D721Med (cell line): ENCODE results near the gene ERBB2.

Source experiments
- DNase-seq: peaks from one replicate; pipeline ENCODE4 v3.0.0; 2011; ENCODE audit warnings: low spot score; ENCODE audit not compliant: insufficient read length
- FAIRE-seq: peaks from 2 replicates; lab custom pipeline; 2011; peaks lifted over from hg19 to GRCh38; lab: Jason Lieb, UNC
- TF ChIP-seq, protein P1 (sequence below): IDR thresholded peaks from 2 replicates; pipeline ENCODE4 v1.5.1; 2012; ENCODE audit warnings: mild to moderate bottlenecking, control low read depth; ENCODE audit not compliant: insufficient read depth; ENCODE audit errors: missing control alignments

The ERBB2 gene

DNA sequence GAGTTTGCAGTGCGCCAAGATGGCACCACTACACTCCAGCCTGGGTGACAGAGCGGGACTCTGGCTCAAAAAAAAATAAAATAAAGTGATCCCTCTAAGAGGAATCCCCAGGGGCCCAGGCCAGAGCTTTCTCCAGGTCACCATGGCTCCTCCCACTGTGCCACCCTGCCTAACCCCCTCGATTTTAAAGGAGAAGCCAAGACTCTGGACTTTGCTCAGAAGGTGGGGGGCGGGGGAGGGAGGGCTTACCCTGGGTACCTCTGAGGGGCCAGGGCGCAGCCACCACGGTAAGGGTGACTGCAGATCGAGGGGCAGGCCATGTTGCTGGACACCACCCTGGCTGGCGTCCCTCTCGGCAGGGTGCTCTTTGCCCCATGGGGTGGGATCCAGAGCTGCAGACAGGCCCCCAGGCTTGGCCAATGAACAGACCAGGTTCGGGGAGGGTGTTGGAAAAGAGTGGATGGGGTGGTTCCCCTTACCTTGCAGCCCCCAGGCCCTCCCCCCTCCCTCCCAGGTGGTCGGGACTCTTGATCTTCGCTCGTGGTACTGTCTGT, 37.4 kb downstream of the ERBB2 start:
- TF ChIP-seq, protein P1, sequence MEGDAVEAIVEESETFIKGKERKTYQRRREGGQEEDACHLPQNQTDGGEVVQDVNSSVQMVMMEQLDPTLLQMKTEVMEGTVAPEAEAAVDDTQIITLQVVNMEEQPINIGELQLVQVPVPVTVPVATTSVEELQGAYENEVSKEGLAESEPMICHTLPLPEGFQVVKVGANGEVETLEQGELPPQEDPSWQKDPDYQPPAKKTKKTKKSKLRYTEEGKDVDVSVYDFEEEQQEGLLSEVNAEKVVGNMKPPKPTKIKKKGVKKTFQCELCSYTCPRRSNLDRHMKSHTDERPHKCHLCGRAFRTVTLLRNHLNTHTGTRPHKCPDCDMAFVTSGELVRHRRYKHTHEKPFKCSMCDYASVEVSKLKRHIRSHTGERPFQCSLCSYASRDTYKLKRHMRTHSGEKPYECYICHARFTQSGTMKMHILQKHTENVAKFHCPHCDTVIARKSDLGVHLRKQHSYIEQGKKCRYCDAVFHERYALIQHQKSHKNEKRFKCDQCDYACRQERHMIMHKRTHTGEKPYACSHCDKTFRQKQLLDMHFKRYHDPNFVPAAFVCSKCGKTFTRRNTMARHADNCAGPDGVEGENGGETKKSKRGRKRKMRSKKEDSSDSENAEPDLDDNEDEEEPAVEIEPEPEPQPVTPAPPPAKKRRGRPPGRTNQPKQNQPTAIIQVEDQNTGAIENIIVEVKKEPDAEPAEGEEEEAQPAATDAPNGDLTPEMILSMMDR, result no peak
- DNase-seq (no peak), FAIRE-seq (no peak)

GRCh38 chr17:39737760-39738567, 38.1 kb downstream of the ERBB2 start, which contains the start of gene GRB7:
TSS of gene GRB7 (plus strand) at chr17:39737938. CDS start at chr17:39742302, 4,364 bp downstream.
- DNase-seq (no peak), FAIRE-seq (no peak)
- TF ChIP-seq, protein P1, result no peak

GRCh38 chr17:39738568-39738901, 38.7 kb downstream of the ERBB2 start:
- FAIRE-seq (no peak), DNase-seq (no peak)
- TF ChIP-seq, protein P1, result no peak

DNA sequence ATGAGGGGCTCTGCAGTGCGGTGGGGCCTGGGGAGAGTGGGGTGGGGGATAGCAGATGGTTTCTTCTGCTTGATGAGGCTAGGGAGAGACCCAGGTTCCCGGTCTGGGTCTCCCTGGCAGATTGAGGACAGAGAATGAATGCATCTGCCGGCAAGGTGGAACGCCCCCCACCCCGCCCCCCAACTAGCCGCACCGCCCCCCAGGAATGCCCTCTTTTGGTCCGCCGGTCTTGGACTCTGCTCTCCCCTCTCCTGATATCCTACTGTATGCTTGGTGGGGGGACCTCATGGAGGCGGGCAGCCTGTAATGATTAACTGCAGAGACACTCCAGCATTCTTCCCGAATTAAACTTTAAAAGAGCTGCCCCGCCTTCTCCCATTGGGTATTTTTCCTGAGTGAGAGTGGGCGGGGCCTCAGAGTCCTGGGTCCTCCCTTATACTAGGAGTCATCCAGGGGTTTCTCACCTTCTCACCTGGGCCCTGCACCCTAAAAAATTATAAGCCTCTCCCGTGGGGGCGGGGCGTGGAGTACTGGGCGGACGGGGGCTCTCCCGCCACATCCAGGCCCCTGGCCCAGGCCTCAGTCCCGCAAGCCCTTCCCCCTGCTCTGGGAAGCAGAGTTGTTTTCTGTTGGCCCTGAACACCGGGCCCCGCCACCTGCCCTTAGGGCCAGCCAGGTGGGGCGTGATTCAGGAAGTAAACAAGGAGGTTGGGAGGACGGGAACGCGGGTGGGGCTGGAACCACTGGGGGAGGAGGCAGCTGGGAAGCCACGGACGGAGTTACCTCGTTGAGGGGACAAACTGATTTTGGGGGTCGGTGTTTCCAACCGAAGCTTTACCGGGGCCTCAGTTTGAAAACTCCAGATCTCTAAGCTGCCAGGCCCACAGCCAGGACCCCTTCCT, 39.4 kb downstream of the ERBB2 start:
- TF ChIP-seq, protein P1, result no peak
- DNase-seq, result no peak
- no peak for FAIRE-seq

DNA sequence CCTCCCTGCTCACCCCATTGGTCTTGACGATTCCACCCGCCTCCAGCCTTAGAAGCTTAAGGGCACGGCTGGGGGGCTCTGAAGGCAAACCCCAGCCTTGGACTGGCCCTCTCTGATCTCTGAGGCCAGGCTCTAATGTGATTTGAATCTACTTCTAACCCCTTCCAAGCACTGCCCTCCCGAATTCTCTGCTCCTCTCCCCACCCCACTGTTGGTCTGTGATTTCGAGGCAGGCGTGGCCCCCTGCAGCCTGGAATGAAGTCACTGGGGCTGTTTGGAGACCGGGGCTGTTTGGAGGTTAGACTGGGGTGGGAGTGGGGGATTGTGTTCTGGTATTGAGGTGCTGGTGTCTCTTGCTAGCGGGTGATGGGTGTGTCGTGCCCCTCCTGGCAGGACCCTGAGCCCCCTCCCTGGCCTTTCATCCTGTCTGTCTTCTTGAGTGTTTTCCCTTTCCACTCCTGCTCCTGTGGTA, 40.1 kb downstream of the ERBB2 start:
- DNase-seq, result no peak
- TF ChIP-seq, protein P1, result no peak

DNA sequence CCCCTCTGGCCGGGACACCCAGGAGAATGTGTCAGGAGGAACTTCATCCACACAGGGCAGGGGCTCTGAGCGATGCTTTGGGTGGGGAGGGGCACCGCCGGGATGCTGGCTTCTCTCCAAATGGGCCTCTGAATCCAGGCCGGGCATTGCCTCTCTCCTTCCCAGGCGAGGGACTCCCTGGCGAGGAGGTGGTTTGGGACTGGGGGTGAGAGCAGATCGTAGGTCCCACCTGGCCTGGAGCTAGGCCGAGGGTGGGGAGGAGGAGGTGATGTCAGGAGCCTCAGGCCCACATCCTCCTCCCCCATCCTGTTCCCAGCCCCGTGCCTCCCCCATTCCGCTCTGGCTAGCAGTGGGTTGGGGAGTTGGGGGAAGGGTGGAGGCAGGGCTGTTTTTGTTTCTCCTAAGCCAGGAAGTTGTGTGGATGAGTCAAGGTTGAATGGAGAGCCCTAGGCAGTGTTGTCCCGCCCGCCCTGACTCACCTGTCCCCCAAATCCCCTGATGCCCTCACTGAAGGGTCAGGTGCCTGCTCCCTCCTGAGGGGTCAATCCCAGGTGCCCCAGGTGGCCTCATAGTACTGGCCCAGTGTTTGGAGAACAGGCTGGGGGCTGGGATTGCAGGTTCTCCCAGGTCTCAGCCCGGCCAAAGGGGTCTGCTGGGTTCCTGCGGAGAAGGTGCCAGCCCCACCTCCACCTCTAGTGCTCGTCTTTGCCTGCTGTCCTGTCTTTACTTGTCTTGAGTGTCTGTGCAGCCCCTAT, 40.7 kb downstream of the ERBB2 start:
- FAIRE-seq, result no peak
- DNase-seq, result no peak
- TF ChIP-seq, protein P1, result no peak

More for the DNA sequence above, 40.1 kb downstream of the ERBB2 start:
- no peak for FAIRE-seq
